Measurements from ENCODE around the gene FAT1. TPM values are rescaled to one million over a fixed set of nuclear protein-coding genes. Genes with fewer than 3 reads are reported as not detected.

FAT1 gene
- total RNA-seq, 1 donor from 2014 or later, result 84.3 TPM

DNA sequence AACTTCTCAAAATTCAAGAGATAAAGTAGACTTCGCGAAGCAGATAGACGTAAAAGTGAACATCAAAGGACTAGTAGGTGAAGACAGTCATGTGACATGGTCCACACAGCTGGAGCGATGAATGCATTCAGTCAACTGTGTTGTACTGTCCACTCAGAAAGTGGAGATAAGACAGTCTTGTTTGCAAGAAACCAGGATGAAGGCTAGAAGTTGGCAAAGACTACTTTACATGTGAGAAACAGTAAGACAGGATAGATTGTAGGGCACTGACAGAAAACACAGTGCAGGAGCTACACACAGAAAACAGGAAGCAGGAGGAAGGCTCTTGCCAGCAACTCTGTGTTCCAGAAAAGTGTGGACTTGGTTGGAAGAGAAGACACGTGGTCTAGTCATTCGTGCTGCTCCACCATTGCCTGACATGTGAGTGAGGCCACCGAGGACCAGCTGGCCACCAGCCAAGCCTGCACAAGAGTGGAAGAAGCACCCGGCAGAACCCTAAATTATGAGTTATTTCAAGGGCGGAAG is 78.9 kb downstream of the FAT1 start:
- TF ChIP-seq, protein P1, sequence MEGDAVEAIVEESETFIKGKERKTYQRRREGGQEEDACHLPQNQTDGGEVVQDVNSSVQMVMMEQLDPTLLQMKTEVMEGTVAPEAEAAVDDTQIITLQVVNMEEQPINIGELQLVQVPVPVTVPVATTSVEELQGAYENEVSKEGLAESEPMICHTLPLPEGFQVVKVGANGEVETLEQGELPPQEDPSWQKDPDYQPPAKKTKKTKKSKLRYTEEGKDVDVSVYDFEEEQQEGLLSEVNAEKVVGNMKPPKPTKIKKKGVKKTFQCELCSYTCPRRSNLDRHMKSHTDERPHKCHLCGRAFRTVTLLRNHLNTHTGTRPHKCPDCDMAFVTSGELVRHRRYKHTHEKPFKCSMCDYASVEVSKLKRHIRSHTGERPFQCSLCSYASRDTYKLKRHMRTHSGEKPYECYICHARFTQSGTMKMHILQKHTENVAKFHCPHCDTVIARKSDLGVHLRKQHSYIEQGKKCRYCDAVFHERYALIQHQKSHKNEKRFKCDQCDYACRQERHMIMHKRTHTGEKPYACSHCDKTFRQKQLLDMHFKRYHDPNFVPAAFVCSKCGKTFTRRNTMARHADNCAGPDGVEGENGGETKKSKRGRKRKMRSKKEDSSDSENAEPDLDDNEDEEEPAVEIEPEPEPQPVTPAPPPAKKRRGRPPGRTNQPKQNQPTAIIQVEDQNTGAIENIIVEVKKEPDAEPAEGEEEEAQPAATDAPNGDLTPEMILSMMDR (IDR thresholded peaks at IDR 0.05), result no peak
- H3K4me3 ChIP-seq, result no peak overlapping the region
- no peak for DNase-seq
- H3K27me3 ChIP-seq, result no peaks in the 10 kb centered on the region
- intact Hi-C loops (cut with DNase I), result no loop called here
- no peaks in the 10 kb centered on the region for H3K9me3 ChIP-seq
- ATAC-seq, result no peak
- H3K36me3 ChIP-seq, result peaks cover 8% of the 10 kb centered on the region
- H3K27ac ChIP-seq, result no peak overlapping the region
- H3K4me1 ChIP-seq, result no peaks in the 10 kb centered on the region

GRCh38 chr4:186644311-186644638 is 79.4 kb downstream of the FAT1 start:
- H3K4me1 ChIP-seq, result no peaks in the 10 kb centered on the region
- H3K9me3 ChIP-seq, result no peaks in the 10 kb centered on the region
- no peak overlapping the region for H3K27ac ChIP-seq
- H3K36me3 ChIP-seq, result peaks cover 4% of the 10 kb centered on the region
- H3K27me3 ChIP-seq, result no peaks in the 10 kb centered on the region
- H3K4me3 ChIP-seq, result no peak overlapping the region
- DNase-seq, result no peak
- no peak for ATAC-seq
- TF ChIP-seq, protein P1 (IDR thresholded peaks at IDR 0.05), result no peak
- intact Hi-C loops (cut with DNase I), result no loop called here

- DNase-seq, result no peak
- H3K27ac ChIP-seq, result no peak overlapping the region
These were observed 80.0 kb downstream of the FAT1 start for GRCh38 chr4:186643501-186644310.

DNA sequence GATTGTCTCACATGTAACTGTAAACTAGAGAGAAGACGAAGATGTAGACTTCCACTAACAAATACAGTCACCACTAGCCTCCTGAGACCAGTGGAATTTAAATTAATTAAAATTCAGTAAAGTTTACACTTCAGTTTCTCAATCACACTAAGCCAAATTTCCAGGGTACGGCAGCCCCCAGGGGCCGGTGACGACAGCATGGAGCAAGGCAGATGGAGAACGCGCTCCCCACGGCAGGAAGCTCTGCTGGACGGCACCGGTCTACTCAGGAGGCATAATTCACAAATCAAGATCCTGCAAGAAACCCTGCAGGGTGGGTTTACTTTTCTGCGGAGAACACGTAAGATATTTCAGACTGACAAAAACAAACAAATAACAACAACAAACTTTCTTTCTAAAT is 80.7 kb downstream of the FAT1 start:
- Histone ChIP-seq H3K27ac (no peak overlapping the region), H3K4me1 (no peaks in the 10 kb centered on the region), H3K27me3 (no peaks in the 10 kb centered on the region), H3K36me3 (no peaks in the 10 kb centered on the region), H3K4me3 (no peak overlapping the region), H3K9me3 (no peaks in the 10 kb centered on the region)
- TF ChIP-seq, protein P1 (IDR thresholded peaks at IDR 0.05), result no peak
- DNase-seq (no peak), ATAC-seq (no peak)
- intact Hi-C loops (cut with DNase I), result no loop called here

More at GRCh38 chr4:186643501-186644310, 80.0 kb downstream of the FAT1 start:
- Histone ChIP-seq H3K9me3 (no peaks in the 10 kb centered on the region), H3K4me1 (no peaks in the 10 kb centered on the region), H3K36me3 (no peaks in the 10 kb centered on the region), H3K4me3 (no peak overlapping the region), H3K27me3 (no peaks in the 10 kb centered on the region)
- TF ChIP-seq, protein P1 (IDR thresholded peaks at IDR 0.05), result no peak
- ATAC-seq, result no peak
- intact Hi-C loops (cut with DNase I), result no loop called here

GRCh38 chr4:186642530-186642929 is 81.1 kb downstream of the FAT1 start:
- ATAC-seq, result no peak

More at GRCh38 chr4:186642530-186642929, 81.1 kb downstream of the FAT1 start:
- Histone ChIP-seq H3K36me3 (no peaks in the 10 kb centered on the region), H3K27me3 (no peaks in the 10 kb centered on the region), H3K27ac (no peak overlapping the region), H3K4me1 (no peaks in the 10 kb centered on the region), H3K9me3 (no peaks in the 10 kb centered on the region), H3K4me3 (no peak overlapping the region)
- DNase-seq, result no peak
- intact Hi-C loops (cut with DNase I), result no loop called here
- TF ChIP-seq, protein P1 (IDR thresholded peaks at IDR 0.05), result no peak

Data from upper lobe of right lung (tissue), 1 donor.